SJCRH30 (cell line): Measurements from ENCODE around the gene IGDCC3. TPM values are rescaled to one million over a fixed set of nuclear protein-coding genes. Genes with fewer than 3 reads are reported as not detected.

Source experiments
- DNase-seq, 2 experiments: peaks; one replicate each; pipeline ENCODE4 v3.0.0-alpha.2; 2015 to 2020
- H3K27ac ChIP-seq: fragments of 250-450 bp; sonication (Bioruptor Pico); 2 replicates; pipeline ENCODE4 v1.5.1; 2020; ENCODE audit warnings: mild to moderate bottlenecking, moderate library complexity
- H3K27me3 ChIP-seq: fragments of 250-450 bp; sonication (Bioruptor Pico); 2 replicates; pipeline ENCODE4 v1.5.1; 2020; ENCODE audit warnings: mild to moderate bottlenecking, moderate library complexity
- H3K36me3 ChIP-seq: fragments of 250-450 bp; sonication (Bioruptor Pico); 2 replicates; pipeline ENCODE4 v1.5.1; 2020; ENCODE audit warnings: mild to moderate bottlenecking, moderate library complexity
- H3K4me1 ChIP-seq: fragments of 250-450 bp; sonication (Bioruptor Pico); 2 replicates; pipeline ENCODE4 v1.5.1; 2020; ENCODE audit warnings: mild to moderate bottlenecking, moderate library complexity
- H3K4me3 ChIP-seq: fragments of 250-450 bp; sonication (Bioruptor Pico); 2 replicates; pipeline ENCODE4 v1.5.1; 2020; ENCODE audit warnings: mild to moderate bottlenecking, moderate library complexity
- H3K9me3 ChIP-seq: fragments of 250-450 bp; sonication (Bioruptor Pico); replicated peaks from 2 replicates; pipeline ENCODE4 v1.5.1; 2020; ENCODE audit warnings: mild to moderate bottlenecking, moderate library complexity
- total RNA-seq: library from RNA; depleted of rRNA; stranded (reverse); fragments of >200 nt; shearing (Covaris generic); gene quantifications from 2 replicates; pipeline ENCODE4 v1.2.3, GENCODE V29; 2014

The IGDCC3 gene
- total RNA-seq, 1 experiment from 2014 or later, result 8.7 TPM

DNA sequence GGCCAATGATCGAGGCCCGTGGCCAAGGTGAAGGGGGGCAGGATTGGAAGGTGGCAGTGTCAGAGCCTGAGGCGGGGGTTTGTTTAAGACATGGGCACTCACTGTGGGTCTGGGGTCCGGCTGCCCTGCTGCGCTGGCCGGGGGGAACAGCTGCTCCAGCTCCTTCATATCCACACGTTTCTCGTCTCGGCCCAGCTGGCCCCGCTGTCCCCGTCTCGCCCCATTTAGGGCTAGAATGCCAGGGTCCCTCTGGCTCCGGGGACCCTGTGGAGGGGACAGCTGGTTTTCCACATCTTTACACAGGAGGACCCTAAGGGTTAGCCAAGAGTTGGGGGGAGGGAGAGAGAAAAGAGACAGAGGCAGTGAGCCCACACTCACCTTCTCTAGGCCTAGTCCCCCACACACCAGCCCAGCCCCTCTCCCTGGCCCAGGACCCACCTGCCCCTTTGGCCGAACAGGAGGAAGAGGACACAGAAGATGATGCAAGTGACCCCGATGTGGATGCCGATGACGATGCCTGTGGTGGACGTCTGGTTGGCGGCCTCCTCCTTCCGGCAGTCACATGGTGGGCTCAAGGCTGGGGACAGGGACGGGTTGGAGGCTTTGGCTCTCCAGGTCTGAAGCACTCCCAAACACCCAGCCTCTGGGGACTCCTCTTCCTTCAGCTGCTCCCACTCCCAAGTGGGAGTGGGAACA, 48.4 kb downstream of the IGDCC3 start:
- Histone ChIP-seq H3K9me3 (no peaks in the 10 kb centered on the region), H3K4me1 (no peaks in the 10 kb centered on the region; the same call in 1 of the 2 replicates), H3K27me3 (no peaks in the 10 kb centered on the region), H3K27ac (no peak overlapping the region), H3K4me3 (no peak overlapping the region), H3K36me3 (no peaks in the 10 kb centered on the region)
- DNase-seq, result no peak

DNA sequence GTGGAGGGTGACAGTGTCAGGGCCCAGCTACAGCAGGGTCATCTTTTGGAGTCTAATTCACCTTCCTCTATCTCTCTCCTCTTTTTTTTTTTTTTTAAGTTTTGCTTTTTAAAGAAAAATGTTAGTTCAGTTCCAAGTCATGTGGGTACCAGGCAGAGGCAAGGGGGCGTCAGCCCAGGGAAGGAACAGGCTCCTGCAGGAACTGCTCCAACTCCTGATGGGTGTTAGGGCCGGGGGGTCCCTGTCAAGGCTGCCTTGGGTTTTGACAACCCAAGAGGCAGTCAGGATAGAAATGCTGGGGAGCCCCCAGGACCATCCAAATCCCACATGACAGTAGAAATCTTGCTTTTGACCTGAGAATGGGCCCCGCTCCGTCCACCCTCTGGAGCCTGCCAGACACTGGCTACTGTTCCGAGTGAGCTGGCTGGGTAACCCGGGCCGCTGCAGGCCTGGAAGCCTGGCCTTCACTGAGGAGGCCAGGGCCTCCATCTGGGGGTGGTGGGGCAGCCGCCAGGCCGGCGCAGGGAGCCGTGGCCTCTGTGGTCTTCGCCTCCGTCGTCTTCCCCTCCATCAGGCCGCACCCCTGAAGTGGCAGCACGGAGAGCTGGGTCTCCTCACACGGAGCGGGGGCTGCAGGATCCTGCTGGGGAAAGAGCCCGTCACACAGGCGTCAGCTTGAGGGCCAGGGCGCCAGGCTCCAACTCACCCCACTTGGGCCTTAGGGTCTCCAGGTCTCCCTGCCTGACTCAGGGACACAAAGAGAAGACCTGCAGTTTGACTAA, 49.1 kb downstream of the IGDCC3 start:
- Histone ChIP-seq H3K4me3 (no peak overlapping the region), H3K9me3 (no peaks in the 10 kb centered on the region), H3K27me3 (no peaks in the 10 kb centered on the region), H3K36me3 (no peaks in the 10 kb centered on the region), H3K27ac (no peak overlapping the region), H3K4me1 (no peaks in the 10 kb centered on the region; the same call in 1 of the 2 replicates)
- no peak for DNase-seq

DNA sequence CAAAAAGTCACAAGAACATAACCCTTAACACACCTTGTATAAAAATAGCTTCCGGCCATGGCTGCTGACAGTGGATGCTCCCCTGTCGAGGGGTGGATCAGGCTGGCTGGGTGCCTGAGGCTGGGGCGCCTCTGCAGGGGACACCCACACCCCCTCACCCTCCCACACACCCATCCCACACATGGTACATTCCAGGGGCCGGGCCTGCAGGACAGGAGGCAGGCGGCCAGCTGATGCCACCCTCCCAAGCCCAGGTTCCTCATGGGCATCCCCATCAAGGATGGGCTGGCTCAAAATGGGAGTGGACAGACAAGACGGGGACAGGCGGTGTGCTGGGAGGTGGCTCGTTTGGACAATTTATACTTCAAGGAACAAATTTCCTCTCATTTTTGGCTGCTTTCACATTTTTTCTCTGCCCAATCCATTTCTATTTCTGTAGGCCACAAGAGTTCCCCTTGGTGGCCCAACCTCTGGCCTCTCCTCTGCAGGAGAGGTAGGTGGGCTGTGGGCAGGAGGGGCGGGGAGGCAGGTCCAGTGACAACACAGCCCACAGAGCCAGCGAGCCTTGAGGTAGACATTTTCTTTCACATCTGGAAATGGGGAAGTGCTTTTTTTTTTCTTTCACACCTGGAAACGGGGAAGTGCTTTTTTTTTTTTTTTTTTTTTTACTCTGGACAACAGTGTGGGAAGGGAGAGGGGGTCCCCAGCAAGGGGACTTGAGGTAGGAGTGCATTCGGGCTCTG, 50.0 kb downstream of the IGDCC3 start:
- Histone ChIP-seq H3K4me3 (no peak overlapping the region), H3K36me3 (no peaks in the 10 kb centered on the region), H3K4me1 (peaks cover under 1% of the 10 kb centered on the region), H3K27ac (no peak overlapping the region), H3K9me3 (no peaks in the 10 kb centered on the region), H3K27me3 (no peaks in the 10 kb centered on the region)
- no peak for DNase-seq

DNA sequence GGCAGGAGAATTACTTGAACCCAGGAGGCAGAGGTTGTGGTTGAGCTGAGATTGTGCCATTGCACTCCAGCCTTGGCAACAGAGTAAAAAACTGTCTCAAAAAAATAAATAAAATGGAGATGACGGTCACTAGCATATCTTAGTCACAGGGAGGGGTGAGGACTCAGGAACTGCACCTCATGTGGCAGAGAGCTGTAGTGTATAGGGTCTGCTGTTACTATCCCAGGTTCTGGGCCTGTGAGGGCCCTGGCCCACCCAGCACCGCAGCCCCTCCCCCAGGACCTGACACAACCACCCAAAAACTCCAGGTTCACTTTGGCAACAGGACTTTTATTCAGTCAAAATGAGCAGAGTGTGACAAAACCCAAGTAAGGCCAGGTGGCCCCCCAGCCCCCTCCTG, 51.0 kb downstream of the IGDCC3 start:
- no peak overlapping the region for H3K27ac ChIP-seq
- no peak for DNase-seq
- no peaks in the 10 kb centered on the region for H3K9me3 ChIP-seq
- H3K4me1 ChIP-seq, result peaks cover 9% of the 10 kb centered on the region
- H3K4me3 ChIP-seq, result no peak overlapping the region
- H3K27me3 ChIP-seq, result no peaks in the 10 kb centered on the region
- no peaks in the 10 kb centered on the region for H3K36me3 ChIP-seq

DNA sequence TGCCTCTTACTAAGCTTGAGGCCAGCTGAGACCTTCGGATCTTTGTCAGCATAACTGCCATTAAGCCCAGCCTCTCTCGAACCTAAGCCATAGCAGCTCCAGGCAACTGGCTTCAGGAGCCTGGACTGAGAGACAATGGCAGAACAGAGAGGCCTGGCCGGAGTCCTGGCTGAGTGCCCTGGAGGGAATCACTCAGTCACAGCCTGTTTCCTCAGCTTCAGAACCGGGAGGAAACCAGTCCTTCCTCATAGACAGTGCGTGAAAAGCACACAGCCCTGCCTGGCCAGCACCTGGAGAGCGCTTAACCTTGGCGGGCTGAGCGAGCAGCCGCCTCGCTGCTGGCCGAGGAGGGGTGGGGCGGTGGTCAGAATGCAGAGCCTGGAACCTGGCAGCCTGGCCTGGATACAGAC, 51.7 kb downstream of the IGDCC3 start:
- DNase-seq, result peak; percentile 32 to 56
- Histone ChIP-seq H3K27ac (no peak overlapping the region), H3K4me1 (peaks cover 9% of the 10 kb centered on the region), H3K4me3 (no peak overlapping the region), H3K27me3 (no peaks in the 10 kb centered on the region), H3K36me3 (no peaks in the 10 kb centered on the region), H3K9me3 (no peaks in the 10 kb centered on the region)

DNA sequence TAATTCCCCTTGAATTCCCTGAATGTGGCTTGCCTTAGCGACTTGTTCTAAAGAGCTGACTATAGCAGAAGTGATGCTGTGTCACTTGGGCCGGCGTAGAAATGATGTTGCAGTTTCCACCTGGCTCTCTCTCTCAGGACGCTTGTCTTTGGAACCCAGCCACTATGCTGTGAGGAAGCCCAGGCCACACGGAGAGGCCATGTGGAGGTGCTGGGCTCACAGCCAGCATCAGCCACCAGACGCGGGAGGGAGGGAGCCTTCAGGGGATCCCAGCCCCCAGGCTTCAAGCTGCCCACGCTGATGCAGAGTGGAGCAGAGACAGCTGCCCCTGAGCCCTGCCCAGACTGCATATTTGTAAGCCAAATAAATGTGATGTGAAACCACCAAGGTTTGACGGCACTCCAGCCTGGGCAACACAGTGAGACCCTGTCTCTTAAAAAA, 54.7 kb downstream of the IGDCC3 start:
- no peak overlapping the region for H3K4me3 ChIP-seq
- peak; percentile 98 to 99 for DNase-seq
- no peaks in the 10 kb centered on the region for H3K36me3 ChIP-seq
- H3K4me1 ChIP-seq, result peaks cover 13% of the 10 kb centered on the region
- H3K9me3 ChIP-seq, result no peaks in the 10 kb centered on the region
- H3K27ac ChIP-seq, result peak overlapping the region; percentile 62
- H3K27me3 ChIP-seq, result no peaks in the 10 kb centered on the region

DNA sequence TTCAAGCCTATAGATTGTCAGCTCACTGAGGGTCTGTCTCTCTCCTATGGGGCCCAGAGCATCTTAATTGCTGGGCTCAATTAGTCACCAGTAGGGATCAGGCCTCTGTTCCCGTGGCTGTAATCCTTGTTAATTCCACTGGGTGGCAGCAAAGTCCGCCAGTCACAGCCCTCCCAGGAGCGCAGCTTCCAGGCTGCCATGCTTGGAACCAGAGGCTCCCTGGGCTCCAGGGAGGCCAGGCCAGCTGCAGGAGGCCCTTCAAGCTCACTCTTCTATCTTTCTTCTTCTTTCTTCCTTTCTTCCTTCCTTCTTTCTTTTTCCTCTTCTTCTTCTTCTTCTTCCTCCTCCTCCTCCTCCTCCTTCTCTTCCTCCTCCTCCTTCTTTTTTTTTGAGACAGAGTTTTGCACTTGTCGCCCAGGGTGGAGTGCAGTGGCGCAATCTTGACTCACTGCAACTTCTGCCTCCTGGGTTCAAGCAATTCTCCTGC, 58.9 kb downstream of the IGDCC3 start:
- H3K9me3 ChIP-seq, result no peaks in the 10 kb centered on the region
- peak; percentile 80 to 93 for DNase-seq

DNA sequence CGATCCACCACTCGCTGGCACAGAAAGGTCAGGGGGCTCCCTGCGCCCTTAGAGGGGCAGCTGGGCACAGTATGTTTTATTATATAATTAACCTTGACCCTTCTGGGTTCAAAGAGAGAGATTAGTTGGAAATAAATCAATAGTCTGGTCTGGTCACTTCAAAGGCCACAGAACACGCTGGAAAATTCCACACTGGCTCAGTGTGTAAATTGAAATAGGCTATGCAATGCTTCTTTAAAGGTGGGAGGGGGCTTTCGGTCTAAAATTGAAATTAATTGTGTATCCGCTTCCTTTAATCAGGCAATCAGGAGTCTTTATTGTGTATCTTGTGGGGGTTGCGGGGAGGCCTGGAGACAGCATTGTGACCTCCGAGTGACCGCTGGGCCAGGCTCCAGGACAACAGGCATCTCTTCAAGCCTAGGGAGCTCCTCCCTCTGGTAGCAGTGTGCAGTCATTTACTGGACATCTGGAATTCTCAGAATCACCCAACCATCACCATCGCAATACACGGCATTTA, 65.3 kb downstream of the IGDCC3 start:
- Histone ChIP-seq H3K9me3 (no peaks in the 10 kb centered on the region), H3K4me3 (no peak overlapping the region), H3K4me1 (0 out of 2 replicates have a peak, but pooled peaks cover 5% of the 10 kb centered on the region), H3K27ac (no peak overlapping the region), H3K27me3 (no peaks in the 10 kb centered on the region), H3K36me3 (no peaks in the 10 kb centered on the region)
- DNase-seq, result no peak

More for the DNA sequence above, 58.9 kb downstream of the IGDCC3 start:
- peaks cover 13% of the 10 kb centered on the region for H3K4me1 ChIP-seq
- H3K36me3 ChIP-seq, result no peaks in the 10 kb centered on the region
- H3K4me3 ChIP-seq, result no peak overlapping the region
- no peak overlapping the region for H3K27ac ChIP-seq
- H3K27me3 ChIP-seq, result no peaks in the 10 kb centered on the region

DNA sequence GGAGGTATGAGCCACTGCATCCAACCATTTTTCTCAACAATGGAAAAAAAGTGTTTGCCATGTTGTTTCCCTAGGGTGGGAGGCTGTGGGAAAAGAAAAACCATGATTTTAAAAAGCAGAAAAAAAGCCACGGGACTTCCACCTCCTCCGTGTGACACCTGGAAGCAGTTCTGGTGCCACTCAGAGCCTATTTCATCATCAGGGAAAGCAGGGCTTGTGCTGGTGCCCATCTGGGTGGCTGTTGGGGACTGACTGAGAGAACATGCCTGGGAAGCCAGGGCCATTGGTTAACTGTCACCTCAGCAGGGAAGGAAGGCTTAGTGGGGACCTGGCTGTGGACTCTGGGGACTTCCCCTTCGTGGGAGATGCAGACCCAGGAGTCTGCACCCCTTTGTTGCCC, 66.0 kb downstream of the IGDCC3 start:
- Histone ChIP-seq H3K4me1 (0 out of 2 replicates have a peak, but pooled peaks cover 5% of the 10 kb centered on the region), H3K27ac (no peak overlapping the region), H3K27me3 (no peaks in the 10 kb centered on the region), H3K9me3 (no peaks in the 10 kb centered on the region), H3K36me3 (no peaks in the 10 kb centered on the region), H3K4me3 (no peak overlapping the region)
- DNase-seq, result no peak

DNA sequence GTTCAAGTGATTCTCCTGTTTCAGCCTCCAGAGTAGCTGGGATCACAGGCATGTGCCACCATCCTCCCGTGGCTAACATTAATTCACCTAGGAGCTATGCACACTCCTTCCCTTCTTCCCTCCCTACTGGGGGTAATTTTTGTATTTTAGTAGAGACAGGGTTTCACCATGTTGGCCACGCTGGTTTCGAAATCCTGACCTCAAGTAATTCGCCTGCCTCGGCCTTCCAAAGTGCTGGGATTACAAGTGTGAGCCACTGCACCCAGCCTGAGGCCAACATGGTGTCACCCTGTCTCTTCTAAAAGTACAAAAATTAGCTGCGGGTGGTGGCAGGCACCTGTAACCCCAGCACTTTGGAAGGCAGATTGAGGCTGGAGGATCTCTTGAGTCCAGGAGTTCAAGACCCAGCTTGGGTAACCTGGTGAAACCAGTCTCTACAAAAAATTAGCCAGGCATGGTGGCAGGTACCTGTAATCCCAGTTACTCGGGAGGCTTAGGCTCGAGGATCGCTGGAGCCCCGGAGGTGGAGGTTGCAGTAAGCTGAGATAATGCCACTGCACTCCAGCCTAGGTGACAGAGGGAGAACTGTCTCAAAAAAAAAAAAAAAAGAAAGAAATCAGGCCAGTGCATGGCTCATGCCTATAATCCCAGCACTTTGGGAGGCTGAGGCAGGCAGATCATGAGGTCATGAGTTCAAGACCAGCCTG, 67.2 kb downstream of the IGDCC3 start:
- no peak overlapping the region for H3K27ac ChIP-seq
- no peak overlapping the region for H3K4me3 ChIP-seq
- no peak for DNase-seq
- no peaks in the 10 kb centered on the region for H3K36me3 ChIP-seq
- H3K27me3 ChIP-seq, result no peaks in the 10 kb centered on the region
- no peaks in the 10 kb centered on the region for H3K9me3 ChIP-seq
- 0 out of 2 replicates have a peak, but pooled peaks cover 5% of the 10 kb centered on the region for H3K4me1 ChIP-seq

DNA sequence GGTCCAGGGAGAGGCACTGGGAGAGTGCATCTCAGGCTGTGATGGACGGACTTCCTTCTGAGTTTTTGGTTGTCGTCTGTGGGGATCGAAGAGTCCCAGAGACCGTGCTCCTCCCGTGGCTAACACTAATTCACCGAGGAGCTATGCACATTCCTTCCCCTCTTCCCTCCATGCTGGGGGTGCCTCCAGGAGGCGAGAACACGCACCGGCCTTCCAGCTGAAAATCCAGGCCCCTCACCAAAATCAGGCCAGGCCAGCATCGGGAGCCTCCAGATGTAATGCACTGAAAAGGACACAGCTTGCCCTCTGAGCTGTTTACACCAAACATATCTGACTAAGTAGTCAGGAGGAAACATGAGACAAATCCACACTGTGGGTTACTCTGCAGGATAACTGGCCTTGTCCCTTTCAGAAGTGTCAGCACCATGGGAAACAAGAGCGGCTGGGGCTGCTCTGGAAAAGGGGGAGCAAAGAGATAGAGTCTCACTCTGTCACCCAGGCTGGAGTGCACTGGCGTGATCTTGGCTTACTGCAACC, 67.9 kb downstream of the IGDCC3 start:
- Histone ChIP-seq H3K27ac (no peak overlapping the region), H3K4me1 (0 out of 2 replicates have a peak, but pooled peaks cover 5% of the 10 kb centered on the region), H3K36me3 (no peaks in the 10 kb centered on the region), H3K9me3 (no peaks in the 10 kb centered on the region), H3K27me3 (no peaks in the 10 kb centered on the region), H3K4me3 (no peak overlapping the region)
- DNase-seq, result peak in 1 of 2 experiments; percentile 35

DNA sequence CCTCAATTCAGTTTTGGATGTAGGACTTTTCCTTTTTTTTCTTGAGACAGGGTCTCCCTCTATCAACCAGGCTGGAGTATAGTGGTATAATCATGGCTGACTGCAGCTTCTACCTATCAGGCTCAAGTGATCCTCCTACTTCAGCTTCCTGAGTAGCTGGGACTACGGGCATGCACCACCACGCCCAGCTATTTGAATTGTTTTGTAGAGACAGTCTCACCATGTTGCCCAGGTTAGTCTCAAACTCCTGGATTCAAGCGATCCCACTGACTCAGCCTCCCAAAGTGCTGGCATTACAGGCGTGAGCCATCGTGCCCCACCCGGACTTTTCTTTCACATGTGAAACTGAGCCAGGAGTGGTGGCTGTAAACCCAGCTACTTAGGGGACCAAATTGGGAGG, 69.8 kb downstream of the IGDCC3 start:
- H3K4me3 ChIP-seq, result no peak overlapping the region
- no peaks in the 10 kb centered on the region for H3K36me3 ChIP-seq
- H3K27ac ChIP-seq, result no peak overlapping the region
- H3K9me3 ChIP-seq, result no peaks in the 10 kb centered on the region
- H3K4me1 ChIP-seq, result 0 out of 2 replicates have a peak, but pooled peaks cover 5% of the 10 kb centered on the region
- no peak for DNase-seq
- H3K27me3 ChIP-seq, result no peaks in the 10 kb centered on the region

DNA sequence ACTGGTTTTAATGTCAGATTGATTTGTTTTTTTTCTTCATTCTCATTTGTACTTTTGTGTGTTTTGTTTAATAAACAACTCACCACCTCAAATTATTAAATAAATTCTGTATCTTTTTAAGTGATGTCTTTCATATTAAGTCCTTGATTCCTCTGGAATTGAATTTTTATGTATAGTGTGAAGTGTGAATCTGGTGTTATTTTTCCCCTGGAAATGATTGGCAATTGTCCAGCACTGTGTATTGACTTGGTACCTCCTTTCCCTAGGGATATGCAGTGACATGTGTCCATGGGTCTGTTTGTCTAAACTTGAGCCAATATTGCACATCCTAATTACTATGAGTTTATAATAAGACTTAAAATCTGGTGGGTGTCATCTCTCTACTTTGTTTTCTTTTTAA, 71.3 kb downstream of the IGDCC3 start:
- no peak for DNase-seq
- Histone ChIP-seq H3K9me3 (no peaks in the 10 kb centered on the region), H3K36me3 (no peaks in the 10 kb centered on the region), H3K4me1 (0 out of 2 replicates have a peak, but pooled peaks cover 5% of the 10 kb centered on the region), H3K27ac (no peak overlapping the region), H3K27me3 (no peaks in the 10 kb centered on the region), H3K4me3 (no peak overlapping the region)

DNA sequence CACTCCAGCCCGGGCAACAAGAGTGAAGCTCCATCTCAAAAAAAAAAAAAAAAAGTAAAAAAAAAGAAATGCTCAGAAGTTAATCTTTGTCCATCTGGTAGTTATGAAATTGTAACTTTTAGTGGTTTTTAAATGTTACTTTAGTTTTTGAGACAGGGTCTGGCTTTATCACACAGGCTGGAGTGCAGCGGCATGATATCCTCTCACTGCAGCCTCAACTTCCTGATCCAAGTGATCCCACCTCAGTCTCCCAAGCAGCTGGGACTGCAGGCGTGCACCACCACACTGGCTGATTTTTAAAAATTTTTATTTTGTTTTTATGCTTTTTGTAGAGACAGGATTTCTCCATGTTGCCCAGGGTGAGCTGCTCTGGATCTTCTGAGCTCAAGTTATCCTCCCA, 72.0 kb downstream of the IGDCC3 start:
- no peak overlapping the region for H3K4me3 ChIP-seq
- no peaks in the 10 kb centered on the region for H3K9me3 ChIP-seq
- no peak for DNase-seq
- H3K4me1 ChIP-seq, result 0 out of 2 replicates have a peak, but pooled peaks cover 5% of the 10 kb centered on the region
- H3K36me3 ChIP-seq, result no peaks in the 10 kb centered on the region
- H3K27ac ChIP-seq, result no peak overlapping the region
- no peaks in the 10 kb centered on the region for H3K27me3 ChIP-seq
